Measurements from ENCODE around the gene FOXS1. TPM values are rescaled to one million over a fixed set of nuclear protein-coding genes. Genes with fewer than 3 reads are reported as not detected.
A peak's percentile ranks its signal among the peaks of the same experiment; 100 is the strongest.
"Not testable (repeated sequence)": the region's sequence is repeated elsewhere in the genome, so short reads cannot be mapped to it uniquely, and the experiment has no call there.

Gene FOXS1
- total and polyA plus RNA-seq, 8 donors: 0.16 to 1.7 (median 0.85) TPM; not detected in 2

GRCh38 chr20:31815408-31816188 is 29.8 kb downstream of the FOXS1 start:
- ATAC-seq (no peak), FAIRE-seq (no peak), DNase-seq (no peak)
- no peaks in the 10 kb centered on the region for H3K27me3 ChIP-seq
- WGBS, 2 donors: 73% methylated on average over 9 of the region's 9 CpGs
- no peaks in the 10 kb centered on the region for H3K36me3 ChIP-seq
- H3K9me3 ChIP-seq: no peaks in the 10 kb centered on the region
- intact Hi-C loops (cut with DNase I): no loop called here
- no peak overlapping the region for H3K4me3 ChIP-seq
- peaks cover 0 to 12% (median 9%) of the 10 kb centered on the region in 3 donors for H3K4me1 ChIP-seq
- TF ChIP-seq CTCF (IDR thresholded peaks at IDR 0.05): no peak
- no peak overlapping the region for H3K27ac ChIP-seq

- ATAC-seq; H3K36me3 ChIP-seq; FAIRE-seq; H3K4me3 ChIP-seq; intact Hi-C loops (cut with DNase I); H3K27me3 ChIP-seq; H3K9me3 ChIP-seq; DNase-seq; H3K27ac ChIP-seq: not testable (repeated sequence)
- H3K4me1 ChIP-seq: peaks cover 0 to 12% (median 9%) of the 10 kb centered on the region in 3 donors
- 87 to 89% methylated on average over 7 of the region's 7 CpGs for WGBS, 2 donors
These were observed 31.3 kb downstream of the FOXS1 start for GRCh38 chr20:31814142-31814541.

- FAIRE-seq (no peak), DNase-seq (no peak), ATAC-seq (no peak)
- Histone ChIP-seq H3K36me3 (no peaks in the 10 kb centered on the region), H3K27me3 (no peaks in the 10 kb centered on the region), H3K27ac (no peak overlapping the region), H3K9me3 (no peaks in the 10 kb centered on the region), H3K4me1 (peaks cover 0 to 9% (median 9%) of the 10 kb centered on the region in 3 donors), H3K4me3 (no peak overlapping the region)
- intact Hi-C loops (cut with DNase I): no loop called here
- TF ChIP-seq CTCF (IDR thresholded peaks at IDR 0.05): no peak
These were observed 31.8 kb downstream of the FOXS1 start for GRCh38 chr20:31813611-31814010.

GRCh38 chr20:31811796-31812728 is 33.3 kb downstream of the FOXS1 start:
- Histone ChIP-seq H3K4me1 (peaks cover 0 to 9% (median 9%) of the 10 kb centered on the region in 3 donors), H3K27me3 (no peaks in the 10 kb centered on the region), H3K4me3 (no peak overlapping the region), H3K9me3 (no peaks in the 10 kb centered on the region), H3K36me3 (no peaks in the 10 kb centered on the region), H3K27ac (no peak overlapping the region)
- FAIRE-seq (no peak), DNase-seq (peak in 2 of 6 donors; percentile 26 to 45), ATAC-seq (peak; percentile 41 to 83 (median 78))
- WGBS, 2 donors: 41 to 42% methylated on average over 15 of the region's 15 CpGs
- no peak for TF ChIP-seq CTCF (IDR thresholded peaks at IDR 0.05)
- intact Hi-C loops (cut with DNase I): no loop called here

- no peak overlapping the region for H3K27ac ChIP-seq
- no peak for ATAC-seq
- no peak for TF ChIP-seq CTCF (IDR thresholded peaks at IDR 0.05)
These were observed 34.2 kb downstream of the FOXS1 start for GRCh38 chr20:31811198-31811597.

More at GRCh38 chr20:31811198-31811597, 34.2 kb downstream of the FOXS1 start:
- Histone ChIP-seq H3K4me3 (no peak overlapping the region), H3K36me3 (no peaks in the 10 kb centered on the region), H3K27me3 (no peaks in the 10 kb centered on the region), H3K9me3 (no peaks in the 10 kb centered on the region), H3K4me1 (peaks cover 0 to 9% (median 9%) of the 10 kb centered on the region in 3 donors)
- intact Hi-C loops (cut with DNase I): no loop called here
- FAIRE-seq: no peak
- WGBS, 2 donors: 93 to 95% methylated on average over 4 of the region's 4 CpGs
- DNase-seq: no peak
